NCI-H2081 treated with DMSO at 0.1 percent for 48 hours (cell line): ENCODE data around the gene CALHM5.

ENCODE experiments used
- DNase-seq: peaks from one replicate; lab custom pipeline; 2025; lab: John Stamatoyannopoulos, UW

The CALHM5 gene

GRCh38 chr6:116550796-116551195 lies 39.4 kb downstream of the CALHM5 start:
- DNase-seq = no peak

GRCh38 chr6:116553451-116553850 lies 42.0 kb downstream of the CALHM5 start, which contains the start of gene CALHM4:
CALHM4 (plus strand) TSS chr6:116553751; CDS start chr6:116553794, 43 bp downstream.
- DNase-seq = no peak

- DNase-seq = no peak
These were observed 44.6 kb downstream of the CALHM5 start for GRCh38 chr6:116556065-116556464.

- no peak for DNase-seq
These were observed 45.5 kb downstream of the CALHM5 start for GRCh38 chr6:116556814-116557415.

GRCh38 chr6:116557893-116558292 lies 46.5 kb downstream of the CALHM5 start:
- no peak for DNase-seq

GRCh38 chr6:116560130-116560529 lies 48.7 kb downstream of the CALHM5 start:
- DNase-seq = no peak

GRCh38 chr6:116561377-116562018 lies 50.1 kb downstream of the CALHM5 start:
- no peak for DNase-seq

GRCh38 chr6:116562019-116562403 lies 50.6 kb downstream of the CALHM5 start:
- no peak for DNase-seq

GRCh38 chr6:116562614-116563013 lies 51.2 kb downstream of the CALHM5 start:
- DNase-seq = no peak

- no peak for DNase-seq
These were observed 52.4 kb downstream of the CALHM5 start for GRCh38 chr6:116563830-116564229.

GRCh38 chr6:116564311-116564710 lies 52.9 kb downstream of the CALHM5 start:
- DNase-seq = no peak

- no peak for DNase-seq
These were observed 53.8 kb downstream of the CALHM5 start for GRCh38 chr6:116564921-116565872.

GRCh38 chr6:116568111-116568510 lies 56.7 kb downstream of the CALHM5 start:
- no peak for DNase-seq

GRCh38 chr6:116568821-116569755 lies 57.6 kb downstream of the CALHM5 start:
- DNase-seq = no peak

GRCh38 chr6:116570856-116571682 lies 59.6 kb downstream of the CALHM5 start, which contains the start of gene RWDD1:
RWDD1 (plus strand) TSS chr6:116571504; CDS start chr6:116571583, 79 bp downstream.
- DNase-seq = peak; percentile 73

GRCh38 chr6:116571683-116572000 lies 60.2 kb downstream of the CALHM5 start:
- DNase-seq = no peak

- DNase-seq = no peak
These were observed 60.7 kb downstream of the CALHM5 start for GRCh38 chr6:116572162-116572561.
